SK-N-SH (cell line): ENCODE data around the gene GPN2. TPM values are rescaled to one million over a fixed set of nuclear protein-coding genes. Genes with fewer than 3 reads are reported as not detected.

Experiments
- CTCF ChIA-PET: fragments of 300-600, 350-600 bp; formaldehyde crosslinking; extraction: SDS; loops from one replicate; lab custom pipeline; 2021; lab: Yijun Ruan, JAX
- POLR2A ChIA-PET: fragments of 350-600 bp; sonication (Branson Sonifier 250); formaldehyde crosslinking; extraction: SDS; loops from one replicate; lab custom pipeline; 2020; ENCODE audit warnings: antibody characterized with exemption, inconsistent platforms; lab: Yijun Ruan, JAX
- DNase-seq: peaks from one replicate; pipeline ENCODE4 v3.0.0; 2012
- H2AFZ ChIP-seq: fragments of 200-600 bp; sonication (generic); 2 replicates; pipeline ENCODE4 v1.8.1; 2016; ENCODE audit warnings: antibody characterized with exemption, mild to moderate bottlenecking, low read depth
- H3F3A ChIP-seq: fragments of 200-600 bp; sonication (generic); replicated peaks from 2 replicates; pipeline ENCODE3; 2016; ENCODE audit warnings: antibody characterized with exemption, mild to moderate bottlenecking; ENCODE audit not compliant: insufficient read depth
- H3K27ac ChIP-seq, 2 experiments: fragments of 200-500 bp in 1 of 2; fragments of 200-600 bp in 1 of 2; sonication (Bioruptor generic) in 1 of 2; sonication (generic), shearing (Covaris generic) in 1 of 2; 2 replicates each; pipeline versions ENCODE4 v1.5.1 to v1.6.1; 2014 to 2016; ENCODE audit warnings: low read depth in 2 of 2, inconsistent platforms in 1 of 2, low read length in 1 of 2, mild to moderate bottlenecking in 1 of 2, mixed read lengths in 1 of 2
- H3K27me3 ChIP-seq: fragments of 200-600 bp; sonication (generic), shearing (Covaris generic); 2 replicates; pipeline ENCODE4 v1.6.1; 2016; ENCODE audit warnings: mixed run types; ENCODE audit not compliant: insufficient read depth
- H3K36me3 ChIP-seq, 2 experiments: fragments of 200-500 bp in 1 of 2; fragments of 200-600 bp in 1 of 2; sonication (Bioruptor generic) in 1 of 2; sonication (generic) in 1 of 2; replicated peaks in 1 of 2; 2 replicates each; pipeline versions ENCODE3 to v1.5.1; 2014 to 2016; ENCODE audit warnings: low read length in 1 of 2, mild to moderate bottlenecking in 1 of 2; ENCODE audit not compliant: insufficient read depth in 2 of 2, control insufficient read depth in 1 of 2
- H3K4me1 ChIP-seq, 2 experiments: fragments of 200-500 bp in 1 of 2; fragments of 200-600 bp in 1 of 2; sonication (Bioruptor generic) in 1 of 2; sonication (generic), shearing (Covaris generic) in 1 of 2; 2 replicates each; pipeline versions ENCODE4 v1.5.1 to v1.6.1; 2014 to 2016; ENCODE audit warnings: low read depth in 1 of 2, low read length in 1 of 2, mixed run types in 1 of 2; ENCODE audit not compliant: insufficient read depth in 2 of 2, control insufficient read depth in 1 of 2
- H3K4me2 ChIP-seq: fragments of 200-600 bp; sonication (generic), shearing (Covaris generic); 2 replicates; pipeline ENCODE4 v1.6.1; 2017; ENCODE audit warnings: mixed run types
- H3K4me3 ChIP-seq, 2 experiments: fragments of 200-500 bp in 1 of 2; fragments of 200-600 bp in 1 of 2; sonication (Bioruptor generic) in 1 of 2; sonication (generic), shearing (Covaris generic) in 1 of 2; 2 replicates each; pipeline versions ENCODE4 v1.5.1 to v1.8.1; 2014 to 2016; ENCODE audit warnings: low read depth in 2 of 2, inconsistent platforms in 1 of 2, low read length in 1 of 2, mild to moderate bottlenecking in 1 of 2, mixed read lengths in 1 of 2, moderate library complexity in 1 of 2
- H3K79me2 ChIP-seq: fragments of 200-600 bp; sonication (generic); 2 replicates; pipeline ENCODE4 v1.8.1; 2017; ENCODE audit warnings: mild to moderate bottlenecking; ENCODE audit not compliant: insufficient read depth
- H3K9ac ChIP-seq: fragments of 200-600 bp; sonication (generic); 2 replicates; pipeline ENCODE4 v1.6.1; 2017; ENCODE audit warnings: mixed run types
- H3K9me2 ChIP-seq: fragments of 200-600 bp; sonication (generic); 2 replicates; pipeline ENCODE4 v1.6.1; 2017; ENCODE audit warnings: mixed run types
- H3K9me3 ChIP-seq: fragments of 200-600 bp; sonication (generic); 2 replicates; pipeline ENCODE4 v1.6.1; 2017; ENCODE audit warnings: mixed run types, mild to moderate bottlenecking, moderate library complexity
- H4K20me1 ChIP-seq: fragments of 200-600 bp; sonication (generic); 2 replicates; pipeline ENCODE4 v1.6.1; 2017; ENCODE audit warnings: mild to moderate bottlenecking, mixed run types; ENCODE audit not compliant: insufficient read depth
- CTCF ChIP-seq: fragments of 200-600 bp; sonication (generic); IDR thresholded peaks from 2 replicates; pipeline ENCODE4 v1.6.1; 2017; ENCODE audit warnings: antibody characterized with exemption, mild to moderate bottlenecking, moderate library complexity
- FOXM1 ChIP-seq: IDR thresholded peaks from 2 replicates; pipeline ENCODE4 v1.4.0; 2012; ENCODE audit warnings: low read depth, mild to moderate bottlenecking
- GABPA ChIP-seq: IDR thresholded peaks from 2 replicates; pipeline ENCODE4 v1.4.0; 2012; ENCODE audit warnings: low read depth, mild to moderate bottlenecking
- IRF3 ChIP-seq: fragments of 150-350 bp; IDR thresholded peaks from 2 replicates; pipeline ENCODE4 v1.6.1; 2016; ENCODE audit warnings: mild to moderate bottlenecking, low read depth, low read length
- MEF2A ChIP-seq: IDR thresholded peaks from 2 replicates; pipeline ENCODE4 v1.4.0; 2012; ENCODE audit warnings: low read depth, borderline replicate concordance
- NRF1 ChIP-seq: IDR thresholded peaks from 2 replicates; pipeline ENCODE4 v1.6.1; 2012; ENCODE audit warnings: low read depth, mild to moderate bottlenecking, low read length
- RAD21 ChIP-seq: IDR thresholded peaks from 2 replicates; pipeline ENCODE4 v1.6.1; 2012; ENCODE audit warnings: mild to moderate bottlenecking, low read length
- RCOR1 ChIP-seq: fragments of 150-350 bp; IDR thresholded peaks from 2 replicates; pipeline ENCODE4 v1.6.1; 2017; ENCODE audit warnings: antibody characterized with exemption, low read length
- RFX5 ChIP-seq: IDR thresholded peaks from 2 replicates; pipeline ENCODE4 v1.6.1; 2012; ENCODE audit warnings: mild to moderate bottlenecking, improper control_type of control experiment, low read length
- SIN3A ChIP-seq: IDR thresholded peaks from 2 replicates; pipeline ENCODE4 v1.6.1; 2012; ENCODE audit warnings: low read depth, mild to moderate bottlenecking, low read length, moderate library complexity, borderline replicate concordance
- SMC3 ChIP-seq: IDR thresholded peaks from 2 replicates; pipeline ENCODE4 v1.6.1; 2012; ENCODE audit warnings: low read depth, low read length, improper control_type of control experiment
- TCF12 ChIP-seq: IDR thresholded peaks from 2 replicates; pipeline ENCODE4 v1.4.0; 2012
- USF2 ChIP-seq: fragments of 150-350 bp; IDR thresholded peaks from 2 replicates; pipeline ENCODE4 v1.6.1; 2017; ENCODE audit warnings: antibody characterized with exemption, low read length, low read depth, borderline replicate concordance
- YY1 ChIP-seq: IDR thresholded peaks from 2 replicates; pipeline ENCODE4 v1.4.0; 2012; ENCODE audit warnings: low read depth, mild to moderate bottlenecking
- ZBTB33 ChIP-seq: IDR thresholded peaks from 2 replicates; pipeline ENCODE4 v1.4.0; 2012; ENCODE audit warnings: low read depth, borderline replicate concordance
- WGBS: methylation state at CpG from one replicate; pipeline ENCODE4 v1.1.6; 2017; ENCODE audit warnings: low lambda C conversion rate; 5-methylcytosine and 5-hydroxymethylcytosine counted together
- polyA plus RNA-seq, 3 experiments: library from polyadenylated mRNA; depleted of rRNA; stranded (reverse); fragments of >200 nt; gene quantifications; 2 replicates each; pipeline ENCODE4 v1.2.3, GENCODE V29; 2012

GPN2 gene
- polyA plus RNA-seq, 1 of the 3 experiments (the other 2 are of a cell fraction): 24.0 TPM

GRCh38 chr1:26912147-26912490 lies 22.0 kb upstream of the GPN2 start:
- Histone ChIP-seq H3K4me2 (no peak overlapping the region), H3K4me3 (no peak overlapping the region), H3K4me1 (peaks cover 0 to 8% of the 10 kb centered on the region in 2 experiments; a peak in 1 of 4 replicates), H2AFZ (no peak overlapping the region), H3K36me3 (no peaks in the 10 kb centered on the region), H3K9me3 (no peaks in the 10 kb centered on the region), H3K9ac (no peak overlapping the region), H3K79me2 (no peaks in the 10 kb centered on the region), H4K20me1 (no peaks in the 10 kb centered on the region), H3K9me2 (no peaks in the 10 kb centered on the region), H3K27me3 (no peaks in the 10 kb centered on the region; the same call in 1 of the 2 replicates), H3K27ac (no peak overlapping the region), H3F3A (no peaks in the 10 kb centered on the region)
- CTCF ChIA-PET: interaction anchor here (1.0 kb wide), 1 partner anchor 12 kb away, joined by 3 read pairs; the partner anchor contains the start of gene GPATCH3
- 37% methylated on average over 1 of the region's 2 CpGs for WGBS
- DNase-seq: no peak
- POLR2A ChIA-PET: no interaction called here
- TF ChIP-seq TCF12 (no peak), USF2 (no peak), CTCF (no peak), YY1 (no peak), NRF1 (no peak), RCOR1 (no peak), IRF3 (no peak), MEF2A (no peak), RFX5 (no peak), ZBTB33 (no peak), SMC3 (no peak), GABPA (no peak), FOXM1 (no peak), SIN3A (no peak), RAD21 (no peak)
